K562 (cell line): ENCODE results near the gene ABCF2. TPM values are rescaled to one million over a fixed set of nuclear protein-coding genes. Genes with fewer than 3 reads are reported as not detected.

Experiments
- ATAC-seq: fragments of 200-7000 bp; cut with Tn5 transposase; 3 replicates; pipeline ENCODE4 v1.9.1; 2020; ENCODE audit warnings: moderate library complexity
- BruUV-seq: library from RNA; stranded (reverse); fragments of 400-500 nt; replicated peaks from 2 replicates; lab custom pipeline; 2021; lab: Mats Ljungman, UMichigan
- CTCF ChIA-PET: fragments of 300-600 bp; formaldehyde crosslinking; extraction: SDS; loops from one replicate; lab custom pipeline; 2021; ENCODE audit warnings: low intra/inter-chr PET ratio; lab: Yijun Ruan, JAX
- POLR2A ChIA-PET: fragments of 300-600, 350-650 bp; sonication (Branson Sonifier 250); formaldehyde crosslinking; extraction: SDS; loops from one replicate; lab custom pipeline; 2021; ENCODE audit warnings: antibody characterized with exemption, inconsistent platforms; lab: Yijun Ruan, JAX
- DNase-seq, 4 experiments: peaks; one replicate each; pipeline versions ENCODE4 v3.0.0 to v3.0.0-alpha.2; 2011 to 2018; ENCODE audit warnings: low spot score in 3 of 4, mixed read lengths in 3 of 4; ENCODE audit errors: extremely low read depth in 1 of 4
- FAIRE-seq: peaks from 2 replicates; lab custom pipeline; 2011; peaks lifted over from hg19 to GRCh38; lab: Jason Lieb, UNC
- H2AFZ ChIP-seq: 2 replicates; pipeline ENCODE4 v1.6.0; 2011; ENCODE audit warnings: low read depth, low read length, control low read depth, inconsistent platforms
- H3K27ac ChIP-seq: fragments of 200-600 bp; 3 replicates; pipeline ENCODE4 v1.8.0; 2011; ENCODE audit warnings: low read depth, mild to moderate bottlenecking, control low read depth, inconsistent platforms, low read length, moderate library complexity, mixed read lengths; ENCODE audit errors: extremely low read depth
- H3K27me3 ChIP-seq, 2 experiments: fragments of 300-600 bp in 1 of 2; 2 replicates in 1 of 2; 3 replicates in 1 of 2; pipeline versions ENCODE4 v1.6.0 to v1.8.0; 2011; ENCODE audit warnings: inconsistent platforms in 2 of 2, low read length in 2 of 2, mild to moderate bottlenecking in 1 of 2, mixed read lengths in 1 of 2, moderate library complexity in 1 of 2; ENCODE audit not compliant: control insufficient read depth in 2 of 2, insufficient read depth in 2 of 2
- H3K36me3 ChIP-seq: fragments of 300-600 bp; 3 replicates; pipeline ENCODE4 v1.8.0; 2011; ENCODE audit warnings: mild to moderate bottlenecking, low read length, inconsistent platforms; ENCODE audit not compliant: control insufficient read depth, insufficient read depth
- H3K4me1 ChIP-seq, 2 experiments: fragments of 200-600 bp in 1 of 2; replicated peaks in 1 of 2; 2 replicates in 1 of 2; 3 replicates in 1 of 2; pipeline versions ENCODE4 v1.5.1 to v1.8.0; 2011; ENCODE audit warnings: inconsistent platforms in 2 of 2, low read length in 2 of 2, mild to moderate bottlenecking in 1 of 2, mixed read lengths in 1 of 2, moderate library complexity in 1 of 2; ENCODE audit not compliant: control insufficient read depth in 2 of 2, insufficient read depth in 2 of 2
- H3K4me2 ChIP-seq: 2 replicates; pipeline ENCODE4 v1.6.1; 2011; ENCODE audit warnings: low read length, control low read depth, inconsistent platforms, mixed read lengths; ENCODE audit not compliant: insufficient read depth
- H3K4me3 ChIP-seq: fragments of 200-600 bp; sonication (generic), shearing (Covaris generic); 2 replicates; pipeline ENCODE4 v1.5.1; 2016; ENCODE audit warnings: control low read depth, inconsistent platforms
- H3K79me2 ChIP-seq: fragments of 200-600 bp; 3 replicates; pipeline ENCODE4 v1.8.0; 2011; ENCODE audit warnings: low read length, inconsistent platforms; ENCODE audit not compliant: control insufficient read depth, insufficient read depth
- H3K9ac ChIP-seq, 2 experiments: 2 replicates each; pipeline versions ENCODE4 v1.6.0 to v1.6.1; 2011; ENCODE audit warnings: low read depth in 2 of 2, low read length in 2 of 2, control low read depth in 1 of 2, inconsistent platforms in 1 of 2, mild to moderate bottlenecking in 1 of 2, mixed read lengths in 1 of 2; ENCODE audit not compliant: insufficient read depth in 1 of 2
- H3K9me1 ChIP-seq: one replicate; pipeline ENCODE4 v1.6.0; 2011; ENCODE audit warnings: inconsistent platforms, mild to moderate bottlenecking, low read length, moderate library complexity; ENCODE audit not compliant: control insufficient read depth, insufficient read depth
- H3K9me3 ChIP-seq: replicated peaks from 2 replicates; pipeline ENCODE4 v1.5.1; 2011; ENCODE audit warnings: low read depth, low read length, inconsistent platforms; ENCODE audit not compliant: control insufficient read depth, insufficient read depth
- H4K20me1 ChIP-seq: replicated peaks from 2 replicates; pipeline ENCODE4 v1.6.1; 2011; ENCODE audit warnings: low read length, inconsistent platforms, mixed read lengths; ENCODE audit not compliant: control insufficient read depth, insufficient read depth
- CBX8 ChIP-seq: fragments of 200-600 bp; sonication (generic); IDR thresholded peaks from 2 replicates; pipeline ENCODE4 v1.6.1; 2012; ENCODE audit warnings: borderline replicate concordance, mixed run types, low read depth, mild to moderate bottlenecking, moderate library complexity, mixed read lengths, low read length, control low read depth, inconsistent platforms; ENCODE audit not compliant: poor library complexity, severe bottlenecking; ENCODE audit errors: extremely low read depth
- EHMT2 ChIP-seq: fragments of 450-650 bp; IDR thresholded peaks from 2 replicates; pipeline ENCODE4 v1.6.1; 2018; ENCODE audit warnings: antibody characterized with exemption
- MYBL2 ChIP-seq, 2 experiments: fragments of 450-650 bp in 1 of 2; sonication (generic) in 1 of 2; formaldehyde crosslinking in 1 of 2; IDR thresholded peaks; 2 replicates each; pipeline versions ENCODE4 v1.6.1 to v1.8.1; 2017 to 2022; ENCODE audit warnings: borderline replicate concordance in 1 of 2, inconsistent platforms in 1 of 2, low read depth in 1 of 2, mild to moderate bottlenecking in 1 of 2, missing genetic modification reagents in 1 of 2, moderate library complexity in 1 of 2
- NR1H2 ChIP-seq: sonication (generic); formaldehyde crosslinking; IDR thresholded peaks from 2 replicates; pipeline ENCODE4 v1.4.0; 2020; ENCODE audit warnings: mild to moderate bottlenecking, missing genetic modification reagents
- POLR2A ChIP-seq: fragments of 450-650 bp; conservative IDR thresholded peaks from 2 replicates; pipeline ENCODE4 v1.6.1; 2016
- SUPT5H ChIP-seq: fragments of 450-650 bp; IDR thresholded peaks from 2 replicates; pipeline ENCODE4 v1.6.1; 2016
- ZC3H8 ChIP-seq: fragments of 450-650 bp; IDR thresholded peaks from 2 replicates; pipeline ENCODE4 v1.6.1; 2017
- ZNF583 ChIP-seq: fragments of 250-450 bp; sonication (Bioruptor Pico); IDR thresholded peaks from 2 replicates; pipeline ENCODE4 v1.4.0; 2020
- WGBS: fragments of 100-300 bp; shearing (Covaris generic); methylation state at CpG from one replicate; pipeline ENCODE4 v1.1.6; 2016; ENCODE audit warnings: low coverage, mixed read lengths; ENCODE audit not compliant: insufficient coverage; ENCODE audit errors: missing lambda C conversion rate; 5-methylcytosine and 5-hydroxymethylcytosine counted together
- in situ Hi-C: fragments of 300-500 bp; cut with MboI; formaldehyde crosslinking; loops from 4 replicates; pipeline ENCODE4 v1.15.0; 2018; ENCODE audit warnings: inconsistent platforms, mixed read lengths
- intact Hi-C: fragments of 100-400 bp; cut with micrococcal nuclease; formaldehyde crosslinking; loops from 2 replicates; pipeline ENCODE4 v1.14.2; 2022
- polyA plus RNA-seq, 8 experiments: library from polyadenylated mRNA; depleted of rRNA in 4 of 8; stranded (reverse) in 5 of 8; unstranded in 3 of 8; fragments of >200 nt; fragmentation: Nextera tagmentation in 2 of 8; fragmentation: Illumina TruSeq in 1 of 8; extraction: Ambion mirVana in 2 of 8; extraction: Trizol in 1 of 8; gene quantifications; 2 replicates each; pipeline versions ENCODE4 v1.2.1 to v1.2.3, GENCODE V29; 2011 to 2014; ENCODE audit warnings: inconsistent platforms in 1 of 8, missing spikeins in 1 of 8
- total RNA-seq, 7 experiments: library from RNA; depleted of rRNA in 6 of 7; stranded (reverse); fragments of >200 nt in 6 of 7; fragmentation: Illumina TruSeq in 2 of 7; extraction: Trizol in 2 of 7; gene quantifications; 2 replicates each; pipeline versions ENCODE4 v1.2.1 to v1.2.3, GENCODE V29; 2011 to 2021; ENCODE audit warnings: low replicate concordance in 1 of 7

The ABCF2 gene
- total and polyA plus RNA-seq, 9 of the 15 experiments (the other 6 are each of a cell fraction or from before 2014, with no cell fraction given): 62.1 to 224 (median 113) TPM

DNA sequence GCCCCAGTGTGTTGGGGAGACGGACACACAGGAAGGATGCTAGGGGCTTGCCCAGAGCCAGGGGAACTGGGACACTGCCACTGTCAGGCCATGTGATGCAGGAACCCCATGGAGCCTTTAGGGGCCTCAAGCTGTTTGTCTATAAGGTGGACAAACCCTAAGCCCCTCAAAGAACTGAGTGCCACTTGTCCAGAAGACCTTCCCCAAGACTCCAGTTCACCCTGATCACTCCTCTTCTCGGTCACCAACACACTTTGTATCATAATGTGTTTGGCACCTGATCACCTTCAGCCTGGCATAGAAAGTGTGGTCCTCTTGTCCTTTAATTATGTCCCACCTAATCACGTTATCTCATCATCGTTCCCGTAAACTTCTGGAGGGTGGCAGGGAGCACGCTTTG lies 17.4 kb downstream of the ABCF2 start:
- Histone ChIP-seq H3K9me3 (no peaks in the 10 kb centered on the region), H3K9me1 (no peaks in the 10 kb centered on the region), H2AFZ (no peak overlapping the region), H4K20me1 (peaks cover 37% of the 10 kb centered on the region), H3K79me2 (no peaks in the 10 kb centered on the region), H3K4me2 (no peak overlapping the region), H3K4me1 (peaks cover 13 to 15% of the 10 kb centered on the region in 2 experiments), H3K9ac (no peak overlapping the region), H3K27ac (no peak overlapping the region), H3K36me3 (peaks cover 27% of the 10 kb centered on the region), H3K27me3 (peaks cover 14 to 16% of the 10 kb centered on the region in 2 experiments; a peak in 4 of 5 replicates), H3K4me3 (no peak overlapping the region)
- WGBS: 63% methylated on average over 6 of the region's 6 CpGs
- intact Hi-C loops (no loop called here), in situ Hi-C loops (no loop called here)
- POLR2A ChIA-PET: interaction anchor here (1.0 to 1.6 kb wide), 4 partner anchors 9 to 95 kb away, joined by 4 to 6 read pairs (median 5); partner anchors contain the start of gene ABCF2
- ATAC-seq (no peak), DNase-seq (no peak), FAIRE-seq (no peak)
- no TSS peak for BruUV-seq
- CTCF ChIA-PET: no interaction called here
- no peak for TF ChIP-seq NR1H2 (CRISPR knock-in tag)
- TF ChIP-seq SUPT5H: 0 out of 2 replicates have a peak, but pooled peaks have one; percentile 38
- no peak for TF ChIP-seq MYBL2 (IDR thresholded peaks at IDR 0.05; ENCODE audit: low read depth)
- no peak for TF ChIP-seq MYBL2 (CRISPR knock-in tag; IDR thresholded peaks at IDR 0.05; ENCODE audit: borderline replicate concordance)
- TF ChIP-seq CBX8: no peak
- TF ChIP-seq ZNF583 (CRISPR knock-in tag): no peak
- TF ChIP-seq ZC3H8: no peak
- TF ChIP-seq EHMT2: no peak
- peak; percentile 52; the same call in 1 of the 2 replicates for TF ChIP-seq POLR2A
